HTERT RPE-1 (cell line): ENCODE measurements around the gene MGP.

Source experiments
- in situ Hi-C: fragments of 300-500 bp; cut with MboI; formaldehyde crosslinking; loops from 4 replicates; pipeline ENCODE4 v1.14.3; 2020; ENCODE audit warnings: low sequenced_read_pairs

Gene MGP

GRCh38 chr12:14868916-14869506, 16.6 kb downstream of the MGP start:
- in situ Hi-C loops, result no loop called here

- in situ Hi-C loops, result no loop called here
Observed at GRCh38 chr12:14860490-14860889, 25.2 kb downstream of the MGP start.

GRCh38 chr12:14858513-14858912, 27.1 kb downstream of the MGP start:
- in situ Hi-C loops, result no loop called here

GRCh38 chr12:14854586-14855183, 31.0 kb downstream of the MGP start:
- in situ Hi-C loops, result no loop called here

GRCh38 chr12:14853961-14854360, 31.7 kb downstream of the MGP start:
- in situ Hi-C loops, result no loop called here

- in situ Hi-C loops, result no loop called here
Observed at GRCh38 chr12:14852880-14853279, 32.8 kb downstream of the MGP start.

GRCh38 chr12:14850929-14851663, 34.6 kb downstream of the MGP start:
- in situ Hi-C loops, result no loop called here

GRCh38 chr12:14849661-14850060, 36.0 kb downstream of the MGP start:
- in situ Hi-C loops, result no loop called here

- in situ Hi-C loops, result no loop called here
Observed at GRCh38 chr12:14846876-14847580, 38.6 kb downstream of the MGP start.

- in situ Hi-C loops, result no loop called here
Observed at GRCh38 chr12:14846042-14846587, 39.5 kb downstream of the MGP start.

GRCh38 chr12:14845350-14845750, 40.3 kb downstream of the MGP start:
- in situ Hi-C loops, result no loop called here

GRCh38 chr12:14844401-14844800, 41.3 kb downstream of the MGP start:
- in situ Hi-C loops, result no loop called here

- in situ Hi-C loops, result no loop called here
Observed at GRCh38 chr12:14843425-14843887, 42.2 kb downstream of the MGP start, which contains the start of gene ART4. TSS of gene ART4 (minus strand) at chr12:14843526. CDS start at chr12:14843113, 413 bp downstream.

GRCh38 chr12:14842315-14842714, 43.3 kb downstream of the MGP start:
- in situ Hi-C loops, result no loop called here

GRCh38 chr12:14841761-14842160, 43.9 kb downstream of the MGP start:
- in situ Hi-C loops, result no loop called here

- in situ Hi-C loops, result no loop called here
Observed at GRCh38 chr12:14840616-14841015, 45.0 kb downstream of the MGP start.

- in situ Hi-C loops, result no loop called here
Observed at GRCh38 chr12:14839262-14839661, 46.4 kb downstream of the MGP start.

GRCh38 chr12:14836336-14837210, 49.1 kb downstream of the MGP start:
- in situ Hi-C loops, result no loop called here

- in situ Hi-C loops, result no loop called here
Observed at GRCh38 chr12:14834509-14834908, 51.1 kb downstream of the MGP start.

GRCh38 chr12:14833952-14834351, 51.7 kb downstream of the MGP start:
- in situ Hi-C loops, result no loop called here
